ENCODE data around the gene FSHR. TPM values are rescaled to one million over a fixed set of nuclear protein-coding genes. Genes with fewer than 3 reads are reported as not detected.

Gene FSHR
- total RNA-seq, 1 experiment from 2014 or later, result not detected

- ChIA-PET CTCF (interaction anchor here (0.7 kb wide), 1 partner anchor 890 kb away, joined by 3 read pairs; no protein-coding TSS in a partner anchor), POLR2A (ENCODE audit: unreplicated experiment) (no interaction called here)
- Histone ChIP-seq H3K9me2 (replicated peaks; ENCODE audit: low read length) (no peaks in the 10 kb centered on the region), H3K9me3 (ENCODE audit: low read length) (no peaks in the 10 kb centered on the region), H3K4me3 (ENCODE audit: low read length) (no peak overlapping the region), H3K9ac (ENCODE audit: low read length) (no peak overlapping the region), H4K20me1 (ENCODE audit: low read length) (no peaks in the 10 kb centered on the region), H3K27me3 (ENCODE audit: low read length) (no peaks in the 10 kb centered on the region), H3F3A (ENCODE audit: low read length, unreplicated experiment) (no peaks in the 10 kb centered on the region), H2AFZ (ENCODE audit: low read length) (no peak overlapping the region), H3K36me3 (ENCODE audit: low read depth, low read length) (no peaks in the 10 kb centered on the region), H3K4me2 (ENCODE audit: low read length) (no peak overlapping the region), H3K79me2 (ENCODE audit: low read length) (no peaks in the 10 kb centered on the region), H3K27ac (ENCODE audit: low read length) (no peak overlapping the region), H3K4me1 (ENCODE audit: insufficient read depth, low read length) (no peaks in the 10 kb centered on the region)
- DNase-seq (no peak), ATAC-seq (no peak)
- TF ChIP-seq EZH2phosphoT487 (IDR thresholded peaks at IDR 0.05; ENCODE audit: borderline replicate concordance, low read length) (no peak), EZH2 (IDR thresholded peaks at IDR 0.05; ENCODE audit: low read length, unreplicated experiment) (no peak)
- BruUV-seq (replicated peaks), result no TSS peak
- intact Hi-C loops (cut with micrococcal nuclease), result no loop called here
Observed at GRCh38 chr2:48914477-48915089, 239.7 kb downstream of the FSHR start.

Small RNA genes within 50 kb of the gene (microRNA-seq; reads per million reads assigned to microRNA genes)
- not detected for gene MIR548BA (ENCODE audit: unreplicated experiment)

Data from PC-3 (cell line).